Large intestine (tissue), 3 donors: ENCODE results near the gene SULT2B1. TPM values are rescaled to one million over a fixed set of nuclear protein-coding genes. Genes with fewer than 3 reads are reported as not detected.

ENCODE experiments used
- DNase-seq, 2 donors: peaks; one replicate each; pipeline versions ENCODE4 v3.0.0 to v3.0.0-alpha.2; 2013
- H3K27ac ChIP-seq: one replicate; pipeline ENCODE4 v1.5.1; 2013; ENCODE audit warnings: low read length
- H3K27me3 ChIP-seq: 2 replicates; pipeline ENCODE4 v1.6.1; 2013; ENCODE audit warnings: low read length; ENCODE audit not compliant: control insufficient read depth, insufficient read depth
- H3K36me3 ChIP-seq: 2 replicates; pipeline ENCODE4 v1.6.1; 2013; ENCODE audit warnings: low read length; ENCODE audit not compliant: control insufficient read depth, insufficient read depth
- H3K4me1 ChIP-seq: one replicate; pipeline ENCODE4 v1.6.1; 2013; ENCODE audit warnings: low read length; ENCODE audit not compliant: control insufficient read depth, insufficient read depth
- H3K4me3 ChIP-seq: one replicate; pipeline ENCODE4 v1.5.1; 2013; ENCODE audit warnings: low read length
- H3K9me3 ChIP-seq: one replicate; pipeline ENCODE4 v1.6.1; 2013; ENCODE audit warnings: mild to moderate bottlenecking, low read depth, low read length, moderate library complexity; ENCODE audit not compliant: control insufficient read depth
- WGBS: methylation state at CpG from one replicate; pipeline ENCODE4 v1.1.5; 2013; ENCODE audit warnings: low lambda C conversion rate; ENCODE audit not compliant: insufficient coverage; 5-methylcytosine and 5-hydroxymethylcytosine counted together
- polyA plus RNA-seq: library from polyadenylated mRNA; unstranded; fragments of 120-200 nt; gene quantifications from one replicate; pipeline ENCODE4 v1.2.1, GENCODE V29; 2013

SULT2B1 gene
- polyA plus RNA-seq, 1 donor, result 1.0 TPM

GRCh38 chr19:48600679-48601417, 48.9 kb downstream of the SULT2B1 start:
- H3K9me3 ChIP-seq, result peaks cover 2% of the 10 kb centered on the region
- WGBS, result no CpG with 5 or more reads among the region's 21 CpGs
- H3K4me1 ChIP-seq, result peaks cover 17% of the 10 kb centered on the region
- H3K27ac ChIP-seq, result no peak overlapping the region
- peak in 1 of 2 donors; percentile 70 for DNase-seq
- no peak overlapping the region for H3K4me3 ChIP-seq
- peaks cover 9% of the 10 kb centered on the region for H3K36me3 ChIP-seq
- no peaks in the 10 kb centered on the region for H3K27me3 ChIP-seq

- Histone ChIP-seq H3K27ac (no peak overlapping the region), H3K36me3 (peaks cover 10% of the 10 kb centered on the region), H3K27me3 (no peaks in the 10 kb centered on the region), H3K4me1 (peaks cover 17% of the 10 kb centered on the region), H3K4me3 (no peak overlapping the region), H3K9me3 (peaks cover 2% of the 10 kb centered on the region)
- no CpG with 5 or more reads among the region's 9 CpGs for WGBS
- no peak for DNase-seq
Observed at GRCh38 chr19:48603001-48603400, 51.0 kb downstream of the SULT2B1 start.

- WGBS, result 87% methylated on average over 3 of the region's 39 CpGs
- Histone ChIP-seq H3K27ac (no peak overlapping the region), H3K27me3 (no peaks in the 10 kb centered on the region), H3K4me3 (no peak overlapping the region), H3K9me3 (peaks cover 2% of the 10 kb centered on the region), H3K36me3 (peaks cover 10% of the 10 kb centered on the region), H3K4me1 (peaks cover 17% of the 10 kb centered on the region)
- DNase-seq, result no peak
Observed at GRCh38 chr19:48603449-48603848, 51.5 kb downstream of the SULT2B1 start.

GRCh38 chr19:48603850-48604249, 51.9 kb downstream of the SULT2B1 start:
- no peaks in the 10 kb centered on the region for H3K27me3 ChIP-seq
- H3K4me1 ChIP-seq, result peaks cover 17% of the 10 kb centered on the region
- H3K27ac ChIP-seq, result no peak overlapping the region
- H3K36me3 ChIP-seq, result peaks cover 10% of the 10 kb centered on the region
- H3K4me3 ChIP-seq, result no peak overlapping the region
- no peak for DNase-seq
- no CpG with 5 or more reads among the region's 9 CpGs for WGBS
- peaks cover 2% of the 10 kb centered on the region for H3K9me3 ChIP-seq

GRCh38 chr19:48606463-48607358, 54.7 kb downstream of the SULT2B1 start, which contains the start of gene SPACA4:
TSS of gene SPACA4 (plus strand) at chr19:48606742. CDS start at chr19:48606979, 237 bp downstream.
- Histone ChIP-seq H3K4me3 (no peak within 1 kb of the TSS), H3K27me3 (no peaks in the 10 kb centered on the region), H3K9me3 (no peaks in the 10 kb centered on the region), H3K36me3 (peaks cover 17% of the 10 kb centered on the region), H3K4me1 (peaks cover 13% of the 10 kb centered on the region), H3K27ac (no peak within 1 kb of the TSS)
- WGBS, result no CpG with 5 or more reads among the region's 39 CpGs
- DNase-seq, result no peak

- Histone ChIP-seq H3K27ac (no peak overlapping the region), H3K36me3 (peaks cover 21% of the 10 kb centered on the region), H3K4me3 (no peak overlapping the region), H3K9me3 (no peaks in the 10 kb centered on the region), H3K4me1 (peaks cover 10% of the 10 kb centered on the region), H3K27me3 (no peaks in the 10 kb centered on the region)
- no peak for DNase-seq
- WGBS, result 100% methylated on average over 1 of the region's 7 CpGs
Observed at GRCh38 chr19:48607359-48607755, 55.4 kb downstream of the SULT2B1 start.

GRCh38 chr19:48608798-48609263, 56.9 kb downstream of the SULT2B1 start:
- no peak overlapping the region for H3K4me3 ChIP-seq
- no CpG with 5 or more reads among the region's 9 CpGs for WGBS
- H3K4me1 ChIP-seq, result peaks cover 17% of the 10 kb centered on the region
- H3K9me3 ChIP-seq, result peaks cover 4% of the 10 kb centered on the region
- peaks cover 19% of the 10 kb centered on the region for H3K36me3 ChIP-seq
- H3K27me3 ChIP-seq, result no peaks in the 10 kb centered on the region
- no peak for DNase-seq
- no peak overlapping the region for H3K27ac ChIP-seq

- Histone ChIP-seq H3K4me3 (no peak overlapping the region), H3K27me3 (no peaks in the 10 kb centered on the region), H3K4me1 (peaks cover 22% of the 10 kb centered on the region), H3K27ac (no peak overlapping the region), H3K9me3 (peaks cover 4% of the 10 kb centered on the region), H3K36me3 (peaks cover 19% of the 10 kb centered on the region)
- WGBS, result no CpG with 5 or more reads among the region's 20 CpGs
- DNase-seq, result no peak
Observed at GRCh38 chr19:48609571-48610108, 57.7 kb downstream of the SULT2B1 start.

GRCh38 chr19:48611872-48612271, 59.9 kb downstream of the SULT2B1 start:
- no CpG with 5 or more reads among the region's 14 CpGs for WGBS
- H3K9me3 ChIP-seq, result peaks cover 4% of the 10 kb centered on the region
- H3K4me3 ChIP-seq, result no peak overlapping the region
- no peak for DNase-seq
- H3K4me1 ChIP-seq, result peaks cover 40% of the 10 kb centered on the region
- no peaks in the 10 kb centered on the region for H3K27me3 ChIP-seq
- H3K27ac ChIP-seq, result no peak overlapping the region
- peaks cover 35% of the 10 kb centered on the region for H3K36me3 ChIP-seq
